Neuronal stem cell (in vitro differentiated cells): ENCODE measurements around the gene RCVRN.

Experiments
- DNase-seq: peaks from one replicate; pipeline ENCODE4 v3.0.0-alpha.2; 2013; ENCODE audit warnings: low spot score
- H2AFZ ChIP-seq: one replicate; pipeline ENCODE4 v1.6.1; 2013; ENCODE audit warnings: mild to moderate bottlenecking, low read length, inconsistent platforms
- H2AK5ac ChIP-seq: 2 replicates; pipeline ENCODE4 v1.6.1; 2013; ENCODE audit warnings: low read depth, mild to moderate bottlenecking, inconsistent platforms, low read length, moderate library complexity, mixed read lengths
- H2BK120ac ChIP-seq: 2 replicates; pipeline ENCODE4 v1.6.1; 2013; ENCODE audit warnings: low read depth, mild to moderate bottlenecking, inconsistent platforms, low read length, moderate library complexity, mixed read lengths
- H2BK12ac ChIP-seq: one replicate; pipeline ENCODE4 v1.6.1; 2013; ENCODE audit warnings: low read length, inconsistent platforms
- H2BK15ac ChIP-seq: 2 replicates; pipeline ENCODE4 v1.6.1; 2013; ENCODE audit warnings: mild to moderate bottlenecking, low read length, inconsistent platforms, mixed read lengths
- H2BK5ac ChIP-seq: one replicate; pipeline ENCODE4 v1.6.1; 2013; ENCODE audit warnings: inconsistent platforms, mild to moderate bottlenecking, low read length, moderate library complexity
- H3K14ac ChIP-seq: one replicate; pipeline ENCODE4 v1.6.1; 2013; ENCODE audit warnings: low read length, inconsistent platforms
- H3K18ac ChIP-seq: 2 replicates; pipeline ENCODE4 v1.6.1; 2013; ENCODE audit warnings: low read length, inconsistent platforms
- H3K23ac ChIP-seq: 2 replicates; pipeline ENCODE4 v1.6.1; 2013; ENCODE audit warnings: low read depth, mild to moderate bottlenecking, mixed read lengths, low read length, inconsistent platforms; ENCODE audit not compliant: poor library complexity
- H3K27ac ChIP-seq: replicated peaks from 3 replicates; pipeline ENCODE4 v1.5.1; 2013; ENCODE audit warnings: low read length, inconsistent platforms
- H3K27me3 ChIP-seq, 3 experiments: 2 replicates each; pipeline ENCODE4 v1.6.1; 2013; ENCODE audit warnings: low read length in 3 of 3, mild to moderate bottlenecking in 2 of 3, inconsistent platforms in 1 of 3, low read depth in 1 of 3, mixed read lengths in 1 of 3, moderate library complexity in 1 of 3; ENCODE audit not compliant: control insufficient read depth in 3 of 3, insufficient read depth in 3 of 3
- H3K36me3 ChIP-seq, 2 donors: replicated peaks in 1 of 2; 2 replicates each; pipeline ENCODE4 v1.6.1; 2013; ENCODE audit warnings: low read length in 2 of 2; ENCODE audit not compliant: control insufficient read depth in 2 of 2, insufficient read depth in 2 of 2
- H3K4ac ChIP-seq: 2 replicates; pipeline ENCODE4 v1.6.1; 2013; ENCODE audit warnings: inconsistent platforms, mild to moderate bottlenecking, low read length, moderate library complexity
- H3K4me1 ChIP-seq, 2 donors: 1 replicate in 1 of 2; 2 replicates in 1 of 2; pipeline ENCODE4 v1.6.1; 2013; ENCODE audit warnings: low read length in 2 of 2, low read depth in 1 of 2; ENCODE audit not compliant: control insufficient read depth in 2 of 2, insufficient read depth in 1 of 2
- H3K4me2 ChIP-seq: one replicate; pipeline ENCODE4 v1.6.1; 2013; ENCODE audit warnings: mild to moderate bottlenecking, low read length, inconsistent platforms; ENCODE audit not compliant: insufficient read depth, poor library complexity, severe bottlenecking
- H3K4me3 ChIP-seq, 2 donors: 2 replicates each; pipeline ENCODE4 v1.5.1; 2013; ENCODE audit warnings: low read length in 2 of 2, mild to moderate bottlenecking in 2 of 2, inconsistent platforms in 1 of 2, moderate library complexity in 1 of 2
- H3K79me1 ChIP-seq: one replicate; pipeline ENCODE4 v1.6.1; 2013; ENCODE audit warnings: low read depth, mild to moderate bottlenecking, inconsistent platforms, low read length, moderate library complexity
- H3K9ac ChIP-seq: one replicate; pipeline ENCODE4 v1.6.1; 2013; ENCODE audit warnings: mild to moderate bottlenecking, low read depth, low read length, inconsistent platforms; ENCODE audit not compliant: poor library complexity
- H3K9me3 ChIP-seq, 2 donors: replicated peaks in 1 of 2; 2 replicates each; pipeline versions ENCODE3 to v1.6.1; 2013; ENCODE audit warnings: low read length in 2 of 2, mild to moderate bottlenecking in 2 of 2, inconsistent platforms in 1 of 2, low read depth in 1 of 2, mixed read lengths in 1 of 2, moderate library complexity in 1 of 2; ENCODE audit not compliant: control insufficient read depth in 2 of 2, insufficient read depth in 1 of 2
- H4K8ac ChIP-seq: one replicate; pipeline ENCODE4 v1.6.1; 2013; ENCODE audit warnings: low read depth, mild to moderate bottlenecking, inconsistent platforms, low read length, moderate library complexity
- H4K91ac ChIP-seq: one replicate; pipeline ENCODE4 v1.6.1; 2013; ENCODE audit warnings: low read length, low read depth, mild to moderate bottlenecking, inconsistent platforms; ENCODE audit not compliant: poor library complexity
- WGBS, 2 donors: extraction: QIAGEN DNeasy Blood & Tissue Kit; methylation state at CpG; one replicate each; pipeline ENCODE4 v1.1.7; 2013; ENCODE audit warnings: missing lambda C conversion rate in 2 of 2, mixed read lengths in 1 of 2; ENCODE audit not compliant: insufficient read length in 2 of 2, insufficient replicate concordance in 1 of 2; ENCODE audit errors: extremely low coverage in 2 of 2; 5-methylcytosine and 5-hydroxymethylcytosine counted together

RCVRN gene

DNA sequence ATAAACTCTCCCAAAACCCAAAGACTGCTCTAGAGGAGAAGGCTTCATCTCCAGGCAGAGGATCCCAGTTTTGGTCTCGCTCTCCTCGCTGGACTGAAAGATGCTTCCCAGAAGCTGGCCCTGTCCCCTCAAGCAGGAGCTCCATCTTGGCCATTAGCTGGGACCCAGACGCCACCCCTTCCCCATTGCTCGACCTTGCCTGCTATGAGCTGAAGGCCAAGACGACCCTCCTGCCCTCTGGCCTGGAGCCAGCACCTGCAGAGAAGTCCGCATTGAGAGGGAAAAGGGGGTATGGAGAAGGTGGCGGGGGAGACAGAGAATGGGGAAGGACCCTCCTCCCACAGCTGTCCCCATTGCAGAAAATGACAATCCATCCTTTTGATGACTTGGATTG, 3.6 kb upstream of the RCVRN start:
- Histone ChIP-seq H3K27ac (no peak overlapping the region), H3K79me1 (no peaks in the 10 kb centered on the region), H3K9ac (no peak overlapping the region), H3K4ac (no peak overlapping the region), H2BK5ac (no peak overlapping the region), H3K27me3 (no peaks in the 10 kb centered on the region), H3K9me3 (peaks cover 0 to 2% of the 10 kb centered on the region in 2 donors), H2BK120ac (no peak overlapping the region), H2AFZ (no peak overlapping the region), H2BK12ac (no peak overlapping the region), H3K36me3 (no peaks in the 10 kb centered on the region), H3K23ac (no peak overlapping the region), H3K4me3 (no peak overlapping the region), H4K8ac (no peak overlapping the region), H3K18ac (peak overlapping the region; percentile 36), H3K4me2 (no peak overlapping the region), H3K14ac (no peak overlapping the region), H3K4me1 (peaks cover 0 to 11% of the 10 kb centered on the region in 2 donors), H2AK5ac (no peak overlapping the region), H4K91ac (no peak overlapping the region), H2BK15ac (no peak overlapping the region)
- no CpG with 5 or more reads among the region's 7 CpGs for WGBS, 2 donors
- DNase-seq, result no peak

- Histone ChIP-seq H3K4me2 (no peak overlapping the region), H3K27ac (peak overlapping the region; percentile 17), H2BK15ac (no peak overlapping the region), H2BK120ac (no peak overlapping the region), H3K4ac (no peak overlapping the region), H3K18ac (peak overlapping the region; percentile 50), H3K4me3 (no peak overlapping the region), H3K9me3 (peaks cover 0 to 2% of the 10 kb centered on the region in 2 donors), H2BK12ac (peak overlapping the region; percentile 87), H3K9ac (no peak overlapping the region), H2AFZ (no peak overlapping the region), H2BK5ac (peak overlapping the region; percentile 79), H3K36me3 (no peaks in the 10 kb centered on the region), H2AK5ac (peak overlapping the region; percentile 74), H3K27me3 (no peaks in the 10 kb centered on the region), H3K14ac (no peak overlapping the region), H4K91ac (no peak overlapping the region), H3K79me1 (no peaks in the 10 kb centered on the region), H4K8ac (peak overlapping the region; percentile 84), H3K4me1 (peaks cover 0 to 11% of the 10 kb centered on the region in 2 donors), H3K23ac (no peak overlapping the region)
- no CpG with 5 or more reads among the region's 12 CpGs for WGBS, 2 donors
- no peak for DNase-seq
Observed at GRCh38 chr17:9907883-9908648, 3.0 kb upstream of the RCVRN start.

- no peak overlapping the region for H3K4ac ChIP-seq
- no peaks in the 10 kb centered on the region for H3K27me3 ChIP-seq
- H3K4me1 ChIP-seq, result peaks cover 0 to 12% of the 10 kb centered on the region in 2 donors
- H3K4me2 ChIP-seq, result no peak overlapping the region
- H3K79me1 ChIP-seq, result no peaks in the 10 kb centered on the region
- WGBS, 2 donors, result no CpG with 5 or more reads among the region's 7 CpGs
- H3K14ac ChIP-seq, result no peak overlapping the region
- H3K9ac ChIP-seq, result no peak overlapping the region
- H2AFZ ChIP-seq, result no peak overlapping the region
- H4K8ac ChIP-seq, result no peak overlapping the region
- no peak overlapping the region for H3K4me3 ChIP-seq
- no peaks in the 10 kb centered on the region for H3K36me3 ChIP-seq
- no peak overlapping the region for H2BK12ac ChIP-seq
- H2BK5ac ChIP-seq, result no peak overlapping the region
- no peak overlapping the region for H2AK5ac ChIP-seq
- H2BK15ac ChIP-seq, result no peak overlapping the region
- no peak overlapping the region for H4K91ac ChIP-seq
- H3K27ac ChIP-seq, result no peak overlapping the region
- peaks cover 0 to 2% of the 10 kb centered on the region in 2 donors for H3K9me3 ChIP-seq
- no peak for DNase-seq
- peak overlapping the region; percentile 3 for H3K23ac ChIP-seq
- peak overlapping the region; percentile 10 for H2BK120ac ChIP-seq
- no peak overlapping the region for H3K18ac ChIP-seq
Observed at GRCh38 chr17:9907131-9907530, 2.1 kb upstream of the RCVRN start.

GRCh38 chr17:9906616-9907015, 1.5 kb upstream of the RCVRN start:
- no CpG with 5 or more reads among the region's 14 CpGs for WGBS, 2 donors
- H2AK5ac ChIP-seq, result no peak overlapping the region
- H3K23ac ChIP-seq, result no peak overlapping the region
- H3K4ac ChIP-seq, result no peak overlapping the region
- peak overlapping the region; percentile 79 for H2BK15ac ChIP-seq
- H3K27ac ChIP-seq, result no peak overlapping the region
- H3K14ac ChIP-seq, result no peak overlapping the region
- H4K91ac ChIP-seq, result peak overlapping the region; percentile 19
- H3K4me3 ChIP-seq, result no peak overlapping the region
- no peaks in the 10 kb centered on the region for H3K79me1 ChIP-seq
- peaks cover 0 to 2% of the 10 kb centered on the region in 2 donors for H3K9me3 ChIP-seq
- peaks cover 0 to 16% of the 10 kb centered on the region in 2 donors for H3K4me1 ChIP-seq
- H2BK5ac ChIP-seq, result no peak overlapping the region
- H4K8ac ChIP-seq, result no peak overlapping the region
- peak overlapping the region; percentile 78 for H3K18ac ChIP-seq
- H2BK120ac ChIP-seq, result peak overlapping the region; percentile 10
- H3K36me3 ChIP-seq, result no peaks in the 10 kb centered on the region
- H3K27me3 ChIP-seq, result no peaks in the 10 kb centered on the region
- H3K4me2 ChIP-seq, result no peak overlapping the region
- no peak overlapping the region for H2AFZ ChIP-seq
- DNase-seq, result no peak
- H3K9ac ChIP-seq, result no peak overlapping the region
- no peak overlapping the region for H2BK12ac ChIP-seq
